Measurements from ENCODE around the gene KIFC1.

DNA sequence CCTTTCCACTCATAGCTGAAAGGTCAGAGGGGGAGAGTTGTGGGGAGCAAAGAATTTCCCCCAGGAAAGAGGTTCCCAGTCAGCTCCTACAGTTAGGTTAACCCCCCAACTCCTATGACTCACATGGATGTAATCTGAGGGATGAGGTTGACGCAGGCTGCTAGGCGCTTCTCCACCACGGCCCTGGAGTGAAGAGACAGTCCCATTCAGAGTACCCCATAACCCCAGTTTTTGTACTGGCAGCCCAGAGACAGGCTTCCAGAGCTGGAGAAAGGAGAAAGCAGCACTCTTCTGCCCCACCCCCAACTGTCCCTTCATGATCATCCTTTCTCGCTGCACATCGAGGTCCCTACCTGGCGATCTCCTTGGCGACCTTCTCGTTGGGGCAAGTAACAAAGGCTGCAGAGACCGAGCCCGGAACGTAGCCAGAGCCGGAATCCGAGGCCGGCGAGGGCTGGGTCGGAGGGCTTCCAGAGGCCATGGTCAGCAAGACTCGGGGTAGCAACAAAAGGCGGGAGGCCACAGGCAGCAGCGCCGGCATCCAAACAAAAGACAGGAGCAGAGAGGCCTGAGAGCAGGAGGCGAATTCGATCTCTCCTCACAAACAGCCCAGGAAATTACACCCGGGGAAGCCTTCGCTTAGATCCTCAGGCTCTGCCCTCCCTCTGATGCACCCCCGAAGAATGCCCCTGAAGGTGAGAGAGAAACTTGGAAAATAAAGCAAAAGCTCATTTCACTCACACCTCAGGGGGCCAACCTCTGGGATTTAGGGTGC, 25.7 kb downstream of the KIFC1 start:
- TF ChIP-seq POLR2AphosphoS5 (IDR thresholded peaks at IDR 0.05; ENCODE audit: low read depth, low read length) = no peak
- no peak for TF ChIP-seq TAF1 (IDR thresholded peaks at IDR 0.05; ENCODE audit: borderline replicate concordance, low read depth, low read length)
- TF ChIP-seq POLR2A (IDR thresholded peaks at IDR 0.05; ENCODE audit: low read depth, low read length) = no peak
